GM21447 (cell line): ENCODE results near the gene KRT83.
"Not testable (repeated sequence)": the region's sequence is repeated elsewhere in the genome, so short reads cannot be mapped to it uniquely, and the experiment has no call there.

Experiments
- ATAC-seq: cut with Tn5 transposase; IDR thresholded peaks from one replicate; pipeline ENCODE4 v1.9.1; 2021; ENCODE audit not compliant: unreplicated experiment

KRT83 gene

GRCh38 chr12:52334185-52334584 is 13.0 kb upstream of the KRT83 start:
- no peak for ATAC-seq

DNA sequence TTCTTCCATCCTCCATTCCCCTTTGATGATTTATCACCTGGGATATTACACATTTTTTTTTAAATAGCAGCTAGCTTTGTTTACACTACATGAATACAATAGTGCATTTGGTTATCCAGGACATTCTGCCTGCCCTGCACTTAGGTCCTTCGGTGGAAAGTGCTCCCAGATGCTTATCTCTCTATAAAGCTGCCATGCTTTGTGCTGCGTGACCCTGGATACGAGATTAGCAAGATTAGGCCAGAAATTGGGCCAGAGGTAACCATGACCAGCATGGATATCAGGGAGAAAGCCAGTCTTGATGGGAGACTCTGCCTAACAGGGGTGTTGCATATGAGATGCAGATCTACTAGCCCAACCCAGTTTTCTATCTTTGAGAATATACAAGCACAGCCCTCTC is 12.1 kb upstream of the KRT83 start:
- no peak for ATAC-seq

DNA sequence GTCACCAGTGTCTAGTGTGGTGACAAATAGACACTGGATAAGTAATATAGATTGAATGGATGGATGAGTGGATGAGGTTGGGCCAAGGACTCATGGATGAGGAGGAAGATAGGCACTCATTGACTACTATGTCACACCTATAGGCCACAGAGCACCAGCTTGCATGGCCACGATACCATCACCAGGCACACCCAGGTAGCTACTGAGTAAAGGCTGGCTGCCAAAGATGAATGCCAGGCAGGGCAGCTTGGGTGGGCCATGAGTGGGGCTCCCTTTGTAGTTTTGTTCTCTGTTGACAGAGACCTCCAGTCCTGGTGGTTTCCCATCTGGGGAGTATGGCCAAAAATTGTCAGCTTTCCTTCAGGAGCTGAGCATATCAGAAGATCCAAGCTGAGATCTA is 11.2 kb upstream of the KRT83 start:
- ATAC-seq: no peak

GRCh38 chr12:52331833-52332232 is 10.6 kb upstream of the KRT83 start:
- no peak for ATAC-seq

DNA sequence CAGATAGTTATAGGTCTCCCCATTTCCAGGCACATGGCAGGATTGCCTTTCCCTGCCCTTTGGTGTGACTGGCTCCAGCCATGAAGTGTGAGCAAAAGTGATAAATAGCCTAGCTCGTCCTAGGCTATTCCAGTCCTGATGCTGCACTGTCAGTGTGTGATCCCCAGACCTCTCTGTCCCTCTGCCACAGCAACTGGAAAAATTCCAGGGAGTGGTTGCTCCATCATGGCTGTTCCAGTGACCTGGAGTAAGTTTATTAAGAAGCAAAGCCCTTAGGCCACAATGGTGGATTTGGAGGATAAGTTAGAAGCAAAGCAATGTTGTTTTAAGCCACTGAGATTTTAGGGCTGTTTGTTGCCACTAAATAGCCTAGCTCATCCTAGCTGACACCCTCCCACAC is 9.8 kb upstream of the KRT83 start:
- ATAC-seq: no peak

DNA sequence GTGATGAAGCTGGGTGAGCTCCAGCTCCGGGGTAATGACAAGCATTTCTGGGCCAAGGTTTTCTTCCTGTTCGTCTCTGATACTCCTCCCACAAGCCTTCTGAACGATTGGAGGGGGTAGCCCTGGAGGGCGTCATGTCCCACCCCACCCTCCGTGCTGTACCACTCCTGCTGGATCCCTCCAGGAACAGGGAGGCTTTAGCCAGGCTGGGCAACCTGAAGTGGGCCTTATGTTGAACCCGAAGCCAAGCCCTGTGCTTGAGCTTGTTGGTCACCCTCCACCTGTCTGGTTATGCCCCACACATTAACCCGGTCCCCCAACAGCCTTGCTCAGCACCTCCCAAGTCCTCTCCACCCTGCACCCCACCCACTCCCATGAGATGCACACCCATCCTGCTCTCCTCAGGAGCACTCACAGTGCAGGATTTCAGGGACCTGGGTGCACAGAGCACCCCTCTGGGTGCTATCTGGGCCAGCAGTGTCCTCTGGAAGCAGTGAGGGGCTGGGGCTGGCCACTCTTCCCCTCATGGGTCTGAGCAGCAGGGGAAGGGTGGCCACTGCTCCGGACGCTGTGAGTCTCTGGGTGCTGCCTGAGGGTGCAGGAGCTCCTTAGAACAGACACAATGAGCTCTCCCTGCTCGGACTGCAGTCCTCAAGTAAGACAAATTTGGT is 6.8 kb upstream of the KRT83 start:
- no peak for ATAC-seq

- ATAC-seq: peak; percentile 98
Measured at GRCh38 chr12:52327052-52327829, 6.0 kb upstream of the KRT83 start.

DNA sequence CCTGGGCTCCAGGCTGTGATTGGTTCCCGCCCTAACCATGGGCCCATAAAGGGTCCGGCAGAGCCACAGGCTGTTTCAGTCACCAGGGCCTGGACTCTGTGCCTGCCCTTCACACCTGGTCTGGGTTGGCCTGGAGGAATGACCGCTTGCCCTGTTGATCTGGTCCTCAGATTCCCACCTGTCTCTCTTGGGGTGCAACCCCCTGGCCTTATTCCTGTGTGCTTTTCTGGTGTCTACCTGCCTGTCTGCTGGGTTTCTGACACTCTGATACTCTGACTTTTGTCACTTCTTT is 2.9 kb upstream of the KRT83 start:
- no peak for ATAC-seq

DNA sequence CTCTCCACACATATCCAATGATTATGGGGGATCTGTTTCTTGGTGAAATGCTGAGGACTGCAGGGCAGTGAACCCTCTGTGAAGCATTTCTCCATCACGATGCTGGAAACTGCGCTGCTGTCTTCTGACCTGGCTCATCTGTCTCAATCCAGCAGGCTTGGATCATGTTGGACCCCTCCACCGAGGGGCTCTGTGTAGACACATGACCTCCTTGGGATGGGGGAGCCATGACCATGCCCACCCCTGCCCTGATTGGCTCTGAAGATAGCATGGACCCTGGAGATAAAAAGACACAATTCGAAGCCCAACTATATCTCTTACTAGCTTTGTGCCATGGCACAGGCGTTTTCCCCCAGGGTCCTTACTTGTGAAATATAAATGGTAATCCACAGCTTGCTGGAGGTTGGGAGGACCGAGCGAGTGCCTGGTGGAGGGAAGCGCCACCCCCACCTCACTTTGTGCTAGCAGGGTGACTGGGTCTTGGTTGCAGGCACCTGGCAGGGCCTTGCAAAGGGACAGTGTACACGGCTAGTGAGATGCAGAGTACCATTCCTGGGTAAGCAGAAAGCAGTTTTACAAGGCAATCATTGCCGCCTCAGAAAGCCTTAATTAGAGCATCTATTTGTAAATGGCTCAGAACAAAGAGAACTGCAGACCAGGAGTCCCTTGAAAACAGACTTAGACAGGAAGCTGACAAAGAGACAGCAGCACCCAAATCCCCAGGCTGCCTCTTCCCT is 2.4 kb upstream of the KRT83 start:
- ATAC-seq: no peak

DNA sequence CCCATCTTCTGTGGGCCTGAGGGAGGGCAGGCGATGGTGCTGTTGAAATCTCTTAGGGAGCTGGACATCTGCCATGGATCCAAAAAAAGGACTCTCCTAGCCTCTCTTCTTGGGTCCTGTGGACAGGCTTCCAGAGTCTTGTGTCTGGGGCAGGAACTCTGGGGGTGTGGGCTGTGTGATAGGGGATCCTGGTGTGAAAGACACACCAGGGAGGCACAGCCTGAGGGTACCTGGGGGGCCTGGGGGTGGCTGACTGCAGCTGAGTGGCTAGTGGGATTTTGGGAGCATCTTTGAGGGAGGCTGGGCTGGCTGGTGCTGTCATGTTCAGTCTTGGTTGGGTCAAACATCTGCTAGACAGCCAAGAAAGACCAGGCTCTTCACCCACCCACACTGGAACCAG is 1.8 kb upstream of the KRT83 start:
- ATAC-seq: no peak

DNA sequence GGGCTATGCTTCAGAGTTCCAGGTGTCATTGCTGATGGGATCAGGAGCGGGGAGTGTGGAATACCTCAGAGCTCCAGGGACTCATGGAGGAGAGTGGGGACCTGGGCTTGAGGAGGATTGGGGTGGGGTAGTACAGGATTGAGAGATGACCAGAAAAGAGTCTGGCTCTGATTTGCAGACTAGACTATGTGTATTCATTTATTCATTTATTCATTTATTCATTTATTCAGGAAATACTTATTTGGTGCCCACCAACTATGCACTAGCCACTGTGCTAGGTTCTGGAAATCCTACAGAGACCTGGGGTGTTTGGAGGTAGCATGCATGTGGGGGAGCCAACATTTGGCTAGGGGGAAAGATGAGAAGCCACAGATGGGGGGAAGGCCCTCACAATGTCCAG is 871 bp upstream of the KRT83 start:
- ATAC-seq: no peak

DNA sequence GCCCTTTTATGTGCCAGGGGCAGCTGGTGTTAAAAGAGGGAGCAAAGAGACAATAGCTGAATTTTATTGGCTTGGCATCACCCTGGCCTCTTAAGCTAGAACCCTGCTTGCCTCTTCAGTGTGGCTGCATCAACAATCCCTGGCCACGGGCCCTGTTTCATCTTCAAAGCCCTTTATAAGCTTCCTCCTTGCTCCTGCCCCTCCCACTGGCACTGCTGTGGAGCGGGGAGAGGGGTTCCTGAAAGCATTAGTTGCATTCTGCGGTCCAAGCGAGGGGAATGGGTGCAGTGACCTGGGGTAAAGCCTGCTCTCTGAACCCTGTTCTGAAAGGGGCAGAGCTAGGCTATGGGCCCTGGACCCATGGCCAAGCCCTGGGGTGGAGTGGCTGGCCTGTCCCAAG is 220 bp upstream of the KRT83 start:
- ATAC-seq: no peak

DNA sequence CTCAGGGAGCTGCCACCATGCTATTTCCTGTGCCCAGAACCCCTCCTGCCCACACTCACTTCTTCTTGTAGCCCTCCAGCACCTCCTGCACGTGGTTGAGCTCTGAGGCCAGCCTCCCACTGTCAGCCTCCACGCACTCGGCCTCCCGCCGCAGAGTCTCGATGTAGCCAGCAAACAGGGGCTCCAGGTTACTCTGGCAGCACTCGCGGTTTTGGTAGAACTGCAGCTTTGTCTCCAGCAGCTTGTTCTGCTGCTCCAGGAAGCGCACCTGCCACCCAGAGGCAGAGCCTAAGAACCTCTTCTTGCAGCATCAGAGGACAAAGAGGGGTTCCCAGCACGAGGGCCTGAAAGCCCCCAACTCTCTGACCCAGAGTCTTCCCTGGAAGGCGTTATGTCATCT is 2.1 kb downstream of the KRT83 start:
- no peak for ATAC-seq

DNA sequence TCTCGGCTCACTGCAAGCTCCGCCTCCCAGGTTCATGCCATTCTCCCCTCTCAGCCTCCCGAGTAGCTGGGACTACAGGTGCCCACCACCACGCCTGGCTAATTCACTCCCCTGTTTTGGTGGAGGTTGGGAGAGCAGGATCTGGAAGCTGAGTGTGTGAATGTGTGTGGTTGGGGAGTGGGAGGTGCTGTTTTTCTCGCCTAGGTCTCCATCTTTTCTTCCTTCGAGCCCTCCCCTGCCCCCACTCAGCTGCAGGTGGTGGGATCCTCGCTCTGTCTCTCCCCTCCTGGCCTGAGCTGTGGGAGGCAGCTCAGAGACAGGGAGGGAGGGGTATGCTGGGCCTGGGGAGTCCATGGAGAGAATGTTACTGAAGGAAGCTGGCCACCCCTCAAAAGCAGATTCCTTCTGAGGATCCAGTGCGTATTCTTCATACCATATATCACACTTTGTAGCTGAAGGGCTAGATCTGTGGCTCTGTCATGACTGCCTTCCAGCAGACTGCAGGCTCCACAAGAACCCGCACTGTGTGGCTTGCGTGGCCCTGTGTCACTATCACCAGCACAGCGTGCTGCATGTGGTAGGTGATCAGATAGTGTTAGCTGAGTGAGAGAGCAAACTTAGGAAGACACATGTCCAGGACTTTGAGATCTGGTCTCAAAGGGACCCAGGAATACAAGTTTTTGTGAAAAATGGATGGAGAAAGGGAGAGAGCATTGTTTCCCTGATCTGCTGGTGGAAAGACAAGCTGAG is 2.8 kb downstream of the KRT83 start:
- no peak for ATAC-seq

- ATAC-seq: no peak
Measured at GRCh38 chr12:52317468-52318052, 3.6 kb downstream of the KRT83 start.

DNA sequence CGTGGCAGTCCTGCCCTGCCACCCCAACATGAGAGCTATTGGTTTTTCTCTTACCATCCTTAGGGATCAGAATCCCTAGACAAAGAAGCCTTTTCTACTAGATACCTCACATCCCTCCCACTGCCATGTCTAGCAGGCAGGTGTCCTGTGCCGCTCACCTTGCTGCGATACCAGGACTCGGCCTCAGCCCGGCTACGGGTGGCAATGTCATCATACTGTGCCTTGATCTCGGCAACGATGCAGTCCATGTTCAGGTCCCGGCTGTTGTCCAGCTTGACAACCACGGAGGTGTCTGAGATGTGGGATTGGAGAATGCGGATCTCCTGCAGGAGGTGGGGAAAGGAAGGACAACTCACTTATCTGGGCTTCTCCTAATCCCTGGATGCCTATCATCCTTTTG is 4.5 kb downstream of the KRT83 start:
- no peak for ATAC-seq

DNA sequence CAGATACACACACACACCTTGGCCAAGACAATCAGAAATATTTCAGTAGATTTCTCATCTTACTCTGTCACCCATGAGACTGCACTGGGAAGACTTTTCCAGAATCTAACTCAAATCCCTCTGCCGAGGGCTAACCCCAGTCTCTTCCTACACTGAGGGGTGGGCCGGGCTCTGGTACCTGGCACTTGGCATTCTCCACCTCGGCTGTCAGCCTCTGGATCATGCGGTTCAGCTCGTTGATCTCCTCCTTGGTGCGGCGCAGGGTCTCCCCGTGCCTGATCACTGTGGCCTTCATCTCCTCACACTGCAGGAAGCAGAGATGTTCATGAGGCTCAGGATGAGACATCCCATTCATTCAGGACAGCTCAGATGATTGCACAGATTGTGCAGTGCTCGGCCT is 4.9 kb downstream of the KRT83 start:
- no peak for ATAC-seq

DNA sequence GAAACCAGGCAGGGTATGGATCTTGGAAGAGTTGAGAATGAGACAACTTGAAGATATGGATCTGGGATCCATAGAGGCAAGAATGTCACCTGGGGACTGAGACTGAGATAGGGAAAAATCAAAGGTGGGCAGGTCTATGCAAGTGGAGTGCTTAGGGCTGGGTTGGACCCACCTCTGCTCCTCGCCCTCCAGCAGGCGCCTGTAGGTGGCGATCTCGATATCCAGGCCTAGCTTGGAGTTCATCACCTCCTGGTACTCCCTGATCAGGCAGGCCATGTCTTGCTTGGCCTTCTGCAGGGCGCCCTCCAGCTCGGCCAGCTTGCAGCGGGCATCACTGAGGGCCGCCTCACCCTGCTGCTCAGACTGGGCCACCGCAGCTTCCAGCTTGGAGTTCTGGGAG is 5.5 kb downstream of the KRT83 start:
- ATAC-seq: not testable (repeated sequence)

- ATAC-seq: no peak
Measured at GRCh38 chr12:52314511-52314910, 6.7 kb downstream of the KRT83 start.

DNA sequence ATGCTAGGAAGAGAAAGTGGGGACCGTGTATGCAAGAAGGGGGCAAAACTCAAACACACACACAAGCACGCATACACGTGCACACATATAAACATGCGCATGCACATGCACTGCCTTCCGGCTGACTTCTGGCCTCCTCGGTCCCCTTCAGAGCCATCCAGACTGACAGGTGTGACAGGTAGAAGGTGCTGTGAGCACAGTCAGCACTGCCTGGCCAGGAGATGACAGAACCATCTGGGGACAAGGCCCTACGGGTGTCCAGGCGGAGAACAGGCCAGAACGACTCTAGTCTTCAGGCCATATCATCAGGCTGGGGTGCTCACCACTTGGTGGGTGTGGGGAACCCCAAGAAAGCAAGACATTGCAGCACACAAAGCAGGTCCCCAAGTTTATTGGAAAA is 7.3 kb downstream of the KRT83 start:
- ATAC-seq: no peak

GRCh38 chr12:52313461-52313860 is 7.7 kb downstream of the KRT83 start:
- no peak for ATAC-seq
